ENCODE measurements around the gene WDR87. TPM values are rescaled to one million over a fixed set of nuclear protein-coding genes. Genes with fewer than 3 reads are reported as not detected.

WDR87 gene
- total RNA-seq, 2 donors from 2014 or later = not detected

- no peak for TF ChIP-seq CTCF (IDR thresholded peaks at IDR 0.05)
- H3K4me1 ChIP-seq (ENCODE audit: control insufficient read depth in 1 of 2, low read depth in 2 of 2) = no peaks in the 10 kb centered on the region
- ATAC-seq (ENCODE audit: insufficient number of reproducible peaks, low FRiP score, low read depth) (no peak), DNase-seq (ENCODE audit: low spot score) (no peak)
- H3K27me3 ChIP-seq (replicated peaks; ENCODE audit: insufficient read depth) = no peaks in the 10 kb centered on the region
- no peak overlapping the region for H3K4me3 ChIP-seq
- no peak overlapping the region for H3K27ac ChIP-seq
- H3K9me3 ChIP-seq = no peaks in the 10 kb centered on the region
- no peaks in the 10 kb centered on the region for H3K36me3 ChIP-seq
Measured at GRCh38 chr19:37943480-37943879, 37.1 kb upstream of the WDR87 start.

- Histone ChIP-seq H3K27ac (no peak overlapping the region), H3K27me3 (replicated peaks; ENCODE audit: insufficient read depth) (no peaks in the 10 kb centered on the region), H3K4me1 (ENCODE audit: control insufficient read depth in 1 of 2, low read depth in 2 of 2) (no peaks in the 10 kb centered on the region), H3K36me3 (no peaks in the 10 kb centered on the region), H3K4me3 (no peak overlapping the region), H3K9me3 (no peaks in the 10 kb centered on the region)
- no peak for TF ChIP-seq CTCF (IDR thresholded peaks at IDR 0.05)
- ATAC-seq (ENCODE audit: insufficient number of reproducible peaks, low FRiP score, low read depth) (no peak), DNase-seq (ENCODE audit: low spot score) (no peak)
Measured at GRCh38 chr19:37942516-37942902, 36.1 kb upstream of the WDR87 start.

GRCh38 chr19:37941782-37942515 is 35.6 kb upstream of the WDR87 start:
- DNase-seq (ENCODE audit: low spot score) (no peak), ATAC-seq (ENCODE audit: insufficient number of reproducible peaks, low FRiP score, low read depth) (no peak)
- TF ChIP-seq CTCF (IDR thresholded peaks at IDR 0.05) = no peak
- Histone ChIP-seq H3K4me3 (no peak overlapping the region), H3K27ac (no peak overlapping the region), H3K4me1 (ENCODE audit: control insufficient read depth in 1 of 2, low read depth in 2 of 2) (no peaks in the 10 kb centered on the region), H3K27me3 (replicated peaks; ENCODE audit: insufficient read depth) (no peaks in the 10 kb centered on the region), H3K36me3 (no peaks in the 10 kb centered on the region), H3K9me3 (no peaks in the 10 kb centered on the region)

GRCh38 chr19:37938353-37938752 is 32.0 kb upstream of the WDR87 start:
- H3K27ac ChIP-seq = no peak overlapping the region
- peaks cover 5% of the 10 kb centered on the region for H3K9me3 ChIP-seq
- no peaks in the 10 kb centered on the region for H3K27me3 ChIP-seq (replicated peaks; ENCODE audit: insufficient read depth)
- ATAC-seq (ENCODE audit: insufficient number of reproducible peaks, low FRiP score, low read depth) (no peak), DNase-seq (ENCODE audit: low spot score) (no peak)
- peaks cover 4 to 9% of the 10 kb centered on the region in 2 donors for H3K4me1 ChIP-seq (ENCODE audit: control insufficient read depth in 1 of 2, low read depth in 2 of 2)
- no peaks in the 10 kb centered on the region for H3K36me3 ChIP-seq
- no peak for TF ChIP-seq CTCF (IDR thresholded peaks at IDR 0.05)
- H3K4me3 ChIP-seq = no peak overlapping the region

- ATAC-seq (ENCODE audit: insufficient number of reproducible peaks, low FRiP score, low read depth) (no peak), DNase-seq (ENCODE audit: low spot score) (no peak)
- TF ChIP-seq CTCF (IDR thresholded peaks at IDR 0.05) = no peak
- Histone ChIP-seq H3K4me1 (ENCODE audit: control insufficient read depth in 1 of 2, low read depth in 2 of 2) (peaks cover 5 to 19% of the 10 kb centered on the region in 2 donors), H3K27ac (no peak overlapping the region), H3K9me3 (peaks cover 5% of the 10 kb centered on the region), H3K36me3 (no peaks in the 10 kb centered on the region), H3K27me3 (replicated peaks; ENCODE audit: insufficient read depth) (no peaks in the 10 kb centered on the region), H3K4me3 (no peak overlapping the region)
Measured at GRCh38 chr19:37936886-37937285, 30.5 kb upstream of the WDR87 start.

Measured in thoracic aorta (tissue), 2 donors.